Daoy (cell line): ENCODE data around the gene ZNF317. TPM values are rescaled to one million over a fixed set of nuclear protein-coding genes. Genes with fewer than 3 reads are reported as not detected.

Experiments
- DNase-seq: peaks from one replicate; pipeline ENCODE4 v3.0.0-alpha.2; 2015; ENCODE audit warnings: low read depth
- total RNA-seq: library from RNA; depleted of rRNA; stranded (reverse); fragments of >200 nt; shearing (Covaris generic); gene quantifications from 2 replicates; pipeline ENCODE4 v1.2.3, GENCODE V29; 2014; rRNA removed

Gene ZNF317
- total RNA-seq, result 15.7 and 22.9 TPM in 2 replicates

GRCh38 chr19:9140159-9140874 lies at the start of gene ZNF317:
TSS of gene ZNF317 (plus strand) at chr19:9140397. CDS start at chr19:9156017, 15,620 bp downstream.
- peak; percentile 94 for DNase-seq

- no peak for DNase-seq
Measured at GRCh38 chr19:9107375-9107774, 32.8 kb upstream of the ZNF317 start, which contains the start of gene OR7G2. TSS of gene OR7G2 (minus strand) at chr19:9107475. CDS start at chr19:9103243, 4,232 bp downstream.

GRCh38 chr19:9109959-9110358 lies 30.2 kb upstream of the ZNF317 start:
- DNase-seq, result no peak

GRCh38 chr19:9115307-9115813 lies 24.8 kb upstream of the ZNF317 start, which contains the start of gene OR7G1:
TSS of gene OR7G1 (minus strand) at chr19:9115763. CDS start at chr19:9115763, 0 bp downstream.
- no peak for DNase-seq

- no peak for DNase-seq
Measured at GRCh38 chr19:9116547-9116946, 23.6 kb upstream of the ZNF317 start.

- DNase-seq, result no peak
Measured at GRCh38 chr19:9126900-9127405, 13.2 kb upstream of the ZNF317 start, which contains the start of gene OR7G3. TSS of gene OR7G3 (minus strand) at chr19:9126950. CDS start at chr19:9126950, 0 bp downstream.

GRCh38 chr19:9128171-9128570 lies 12.0 kb upstream of the ZNF317 start:
- peak; percentile 85 for DNase-seq

- no peak for DNase-seq
Measured at GRCh38 chr19:9130965-9131364, 9.2 kb upstream of the ZNF317 start.

- peak; percentile 71 for DNase-seq
Measured at GRCh38 chr19:9132422-9132821, 7.8 kb upstream of the ZNF317 start.

GRCh38 chr19:9139609-9140158 lies 513 bp upstream of the ZNF317 start:
- DNase-seq, result no peak

- DNase-seq, result no peak
Measured at GRCh38 chr19:9144920-9145319, 4.7 kb downstream of the ZNF317 start.

GRCh38 chr19:9146882-9147281 lies 6.7 kb downstream of the ZNF317 start:
- no peak for DNase-seq

- DNase-seq, result no peak
Measured at GRCh38 chr19:9148697-9149096, 8.5 kb downstream of the ZNF317 start.

- DNase-seq, result no peak
Measured at GRCh38 chr19:9149997-9150396, 9.8 kb downstream of the ZNF317 start.

GRCh38 chr19:9150650-9151049 lies 10.5 kb downstream of the ZNF317 start:
- DNase-seq, result no peak

- no peak for DNase-seq
Measured at GRCh38 chr19:9151367-9151766, 11.2 kb downstream of the ZNF317 start.

GRCh38 chr19:9155591-9155990 lies 15.4 kb downstream of the ZNF317 start:
- DNase-seq, result no peak

- DNase-seq, result no peak
Measured at GRCh38 chr19:9156304-9156703, 16.1 kb downstream of the ZNF317 start.

- DNase-seq, result no peak
Measured at GRCh38 chr19:9159891-9160290, 19.7 kb downstream of the ZNF317 start.

- no peak for DNase-seq
Measured at GRCh38 chr19:9161427-9161826, 21.2 kb downstream of the ZNF317 start.

- no peak for DNase-seq
Measured at GRCh38 chr19:9165261-9165660, 25.1 kb downstream of the ZNF317 start.

GRCh38 chr19:9166846-9167245 lies 26.6 kb downstream of the ZNF317 start:
- no peak for DNase-seq
